ENCODE results near the gene MZT2B. TPM values are rescaled to one million over a fixed set of nuclear protein-coding genes. Genes with fewer than 3 reads are reported as not detected.
"Not testable (repeated sequence)": the region's sequence is repeated elsewhere in the genome, so short reads cannot be mapped to it uniquely, and the experiment has no call there.

MZT2B gene
- total RNA-seq, 2 donors from 2014 or later = 161 to 224 TPM

- H3K4me1 ChIP-seq (ENCODE audit: control insufficient read depth, insufficient read depth, low read length) = no peaks in the 10 kb centered on the region
- 94 to 96% methylated on average over 4 to 5 of the region's 5 CpGs for WGBS, 2 experiments (ENCODE audit: insufficient coverage in 1 of 2, insufficient read length in 1 of 2)
- H3K27me3 ChIP-seq (ENCODE audit: control insufficient read depth, insufficient read depth, low read length, poor library complexity, severe bottlenecking) = no peaks in the 10 kb centered on the region
- peaks cover 8% of the 10 kb centered on the region for H3K36me3 ChIP-seq (ENCODE audit: control insufficient read depth, insufficient read depth, low read length)
- DNase-seq = no peak
- no peak overlapping the region for H3K27ac ChIP-seq (ENCODE audit: low read depth, low read length)
- no peaks in the 10 kb centered on the region for H3K9me3 ChIP-seq (ENCODE audit: control insufficient read depth, low read length)
- H3K36me3 Mint-ChIP-seq (ENCODE audit: low read depth) = peaks cover 14% of the 10 kb centered on the region
- no peaks in the 10 kb centered on the region for H3K9me3 Mint-ChIP-seq
- no peaks in the 10 kb centered on the region for H3K27me3 Mint-ChIP-seq (ENCODE audit: insufficient read depth)
- peaks cover 10% of the 10 kb centered on the region for H3K4me1 Mint-ChIP-seq
- H3K4me3 ChIP-seq (ENCODE audit: low read length) = no peak overlapping the region
- H3K27ac Mint-ChIP-seq = no peak overlapping the region
- no peak for TF ChIP-seq CTCF (conservative IDR thresholded peaks at IDR 0.05)
- H3K4me3 Mint-ChIP-seq = no peak overlapping the region
- no peak overlapping the region for H3K9ac ChIP-seq (ENCODE audit: extremely low read depth, low read length, poor library complexity, severe bottlenecking)
Observed at GRCh38 chr2:130186391-130186790, 4.3 kb downstream of the MZT2B start.

DNA sequence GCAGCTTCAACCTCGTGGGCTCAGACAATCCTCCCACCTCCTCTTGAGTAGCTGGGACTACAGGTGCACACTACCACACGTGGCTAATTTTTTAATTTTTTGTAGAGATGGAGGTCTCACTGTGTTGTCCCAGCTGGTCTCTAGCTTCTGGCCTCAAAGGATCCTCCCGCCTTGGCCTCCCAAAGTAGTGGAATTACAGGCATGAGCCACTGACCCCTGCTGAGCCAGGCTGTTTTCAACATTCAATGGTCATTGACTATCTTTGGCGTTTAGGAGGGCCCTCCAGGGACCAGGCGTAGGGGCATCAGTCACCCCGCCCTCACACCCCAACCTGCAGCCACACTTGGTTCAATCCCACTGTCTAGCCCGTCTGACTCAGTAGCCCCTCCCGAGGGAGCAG is 5.2 kb downstream of the MZT2B start:
- Mint-ChIP-seq H3K9me3 (no peaks in the 10 kb centered on the region), H3K4me1 (peaks cover 10% of the 10 kb centered on the region), H3K27ac (no peak overlapping the region), H3K36me3 (ENCODE audit: low read depth) (peaks cover 15% of the 10 kb centered on the region), H3K27me3 (ENCODE audit: insufficient read depth) (no peaks in the 10 kb centered on the region), H3K4me3 (no peak overlapping the region)
- no peak overlapping the region for H3K9ac ChIP-seq (ENCODE audit: extremely low read depth, low read length, poor library complexity, severe bottlenecking)
- DNase-seq = no peak
- no peaks in the 10 kb centered on the region for H3K4me1 ChIP-seq (ENCODE audit: control insufficient read depth, insufficient read depth, low read length)
- WGBS, 2 experiments (ENCODE audit: insufficient coverage in 1 of 2, insufficient read length in 1 of 2) = 92 to 100% methylated on average over 1 to 8 of the region's 8 CpGs
- no peaks in the 10 kb centered on the region for H3K27me3 ChIP-seq (ENCODE audit: control insufficient read depth, insufficient read depth, low read length, poor library complexity, severe bottlenecking)
- H3K9me3 ChIP-seq (ENCODE audit: control insufficient read depth, low read length) = no peaks in the 10 kb centered on the region
- peaks cover 8% of the 10 kb centered on the region for H3K36me3 ChIP-seq (ENCODE audit: control insufficient read depth, insufficient read depth, low read length)
- no peak overlapping the region for H3K27ac ChIP-seq (ENCODE audit: low read depth, low read length)
- no peak for TF ChIP-seq CTCF (conservative IDR thresholded peaks at IDR 0.05)
- no peak overlapping the region for H3K4me3 ChIP-seq (ENCODE audit: low read length)

- H3K9me3 ChIP-seq (ENCODE audit: control insufficient read depth, low read length); H3K9ac ChIP-seq (ENCODE audit: extremely low read depth, low read length, poor library complexity, severe bottlenecking); H3K36me3 ChIP-seq (ENCODE audit: control insufficient read depth, insufficient read depth, low read length); H3K27me3 Mint-ChIP-seq (ENCODE audit: insufficient read depth); H3K4me1 ChIP-seq (ENCODE audit: control insufficient read depth, insufficient read depth, low read length); H3K27ac Mint-ChIP-seq; H3K27ac ChIP-seq (ENCODE audit: low read depth, low read length); H3K27me3 ChIP-seq (ENCODE audit: control insufficient read depth, insufficient read depth, low read length, poor library complexity, severe bottlenecking); H3K4me3 Mint-ChIP-seq; H3K9me3 Mint-ChIP-seq; H3K4me1 Mint-ChIP-seq; DNase-seq; H3K4me3 ChIP-seq (ENCODE audit: low read length): not testable (repeated sequence)
- WGBS, 2 experiments (ENCODE audit: insufficient coverage in 1 of 2, insufficient read length in 1 of 2) = 92 to 93% methylated on average over 5 to 17 of the region's 17 CpGs
- H3K36me3 Mint-ChIP-seq (ENCODE audit: low read depth) = peaks cover 15% of the 10 kb centered on the region
Observed at GRCh38 chr2:130187859-130188792, 6.1 kb downstream of the MZT2B start.

DNA sequence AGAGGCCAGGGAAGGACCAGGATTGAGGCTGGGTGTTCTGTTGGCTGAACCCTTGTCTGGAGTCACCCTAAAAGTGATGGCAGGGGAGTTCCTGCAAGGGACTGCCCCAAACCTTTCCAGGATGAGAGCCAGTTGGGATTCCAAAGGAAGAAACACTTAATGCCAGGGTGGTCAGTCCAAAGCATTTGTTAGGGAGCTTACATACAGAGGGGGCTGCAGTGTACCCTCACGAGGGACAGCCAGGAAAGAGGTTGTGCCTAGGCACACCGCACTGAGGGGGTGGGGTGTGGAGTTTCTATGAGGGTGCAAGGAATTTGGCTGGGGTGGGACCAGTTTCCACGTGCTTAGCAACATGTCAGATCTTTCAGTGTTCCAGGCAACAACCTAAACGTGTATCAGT is 6.9 kb downstream of the MZT2B start:
- H3K4me1 ChIP-seq (ENCODE audit: control insufficient read depth, insufficient read depth, low read length); H3K27ac Mint-ChIP-seq; H3K9me3 ChIP-seq (ENCODE audit: control insufficient read depth, low read length); H3K27me3 Mint-ChIP-seq (ENCODE audit: insufficient read depth); H3K9ac ChIP-seq (ENCODE audit: extremely low read depth, low read length, poor library complexity, severe bottlenecking); H3K4me1 Mint-ChIP-seq; H3K27me3 ChIP-seq (ENCODE audit: control insufficient read depth, insufficient read depth, low read length, poor library complexity, severe bottlenecking); DNase-seq; H3K4me3 ChIP-seq (ENCODE audit: low read length); H3K36me3 ChIP-seq (ENCODE audit: control insufficient read depth, insufficient read depth, low read length); H3K9me3 Mint-ChIP-seq; H3K4me3 Mint-ChIP-seq; H3K27ac ChIP-seq (ENCODE audit: low read depth, low read length): not testable (repeated sequence)
- WGBS, 2 experiments (ENCODE audit: insufficient coverage in 1 of 2, insufficient read length in 1 of 2) = 80 to 92% methylated on average over 1 to 4 of the region's 4 CpGs
- peaks cover 14% of the 10 kb centered on the region for H3K36me3 Mint-ChIP-seq (ENCODE audit: low read depth)
